Adrenal gland (tissue), 5 donors: ENCODE results near the gene TOP2B.

Experiments used
- POLR2A ChIP-seq, 2 donors: fragments of 450-650 bp; IDR thresholded peaks; one replicate each; pipeline ENCODE4 v1.6.1; 2017; ENCODE audit warnings: antibody characterized with exemption in 2 of 2, mild to moderate bottlenecking in 2 of 2, moderate library complexity in 1 of 2
- TF ChIP-seq, protein P1 (sequence below), 6 experiments: fragments of 450-650 bp in 4 of 6; fragments of 200-600 bp in 2 of 6; sonication (generic) in 1 of 6; IDR thresholded peaks; 1 replicate in 5 of 6; 2 replicates in 1 of 6; pipeline versions ENCODE4 v1.5.1 to v1.8.0; 2016 to 2021; ENCODE audit warnings: antibody characterized with exemption in 6 of 6, mild to moderate bottlenecking in 2 of 6, moderate library complexity in 1 of 6
- donor health status: DM: no; HTN: no; CAD: no.

- TF ChIP-seq, protein P1, sequence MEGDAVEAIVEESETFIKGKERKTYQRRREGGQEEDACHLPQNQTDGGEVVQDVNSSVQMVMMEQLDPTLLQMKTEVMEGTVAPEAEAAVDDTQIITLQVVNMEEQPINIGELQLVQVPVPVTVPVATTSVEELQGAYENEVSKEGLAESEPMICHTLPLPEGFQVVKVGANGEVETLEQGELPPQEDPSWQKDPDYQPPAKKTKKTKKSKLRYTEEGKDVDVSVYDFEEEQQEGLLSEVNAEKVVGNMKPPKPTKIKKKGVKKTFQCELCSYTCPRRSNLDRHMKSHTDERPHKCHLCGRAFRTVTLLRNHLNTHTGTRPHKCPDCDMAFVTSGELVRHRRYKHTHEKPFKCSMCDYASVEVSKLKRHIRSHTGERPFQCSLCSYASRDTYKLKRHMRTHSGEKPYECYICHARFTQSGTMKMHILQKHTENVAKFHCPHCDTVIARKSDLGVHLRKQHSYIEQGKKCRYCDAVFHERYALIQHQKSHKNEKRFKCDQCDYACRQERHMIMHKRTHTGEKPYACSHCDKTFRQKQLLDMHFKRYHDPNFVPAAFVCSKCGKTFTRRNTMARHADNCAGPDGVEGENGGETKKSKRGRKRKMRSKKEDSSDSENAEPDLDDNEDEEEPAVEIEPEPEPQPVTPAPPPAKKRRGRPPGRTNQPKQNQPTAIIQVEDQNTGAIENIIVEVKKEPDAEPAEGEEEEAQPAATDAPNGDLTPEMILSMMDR (IDR thresholded peaks at IDR 0.05): no peak
- TF ChIP-seq POLR2A (IDR thresholded peaks at IDR 0.05): no peak
Observed at GRCh38 chr3:25582242-25582641, 82.5 kb downstream of the TOP2B start.
